H1 (cell line): ENCODE measurements around the gene TNFRSF14. TPM values are rescaled to one million over a fixed set of nuclear protein-coding genes. Genes with fewer than 3 reads are reported as not detected.

ENCODE experiments used
- ATF2 ChIP-seq: IDR thresholded peaks from 2 replicates; pipeline ENCODE4 v1.6.1; 2012; ENCODE audit warnings: low read length, inconsistent platforms
- CBX8 ChIP-seq: fragments of 300-800, 300-1000 bp; sonication (generic); IDR thresholded peaks from 2 replicates; pipeline ENCODE4 v1.7.1; 2016; ENCODE audit warnings: low read depth, low read length, borderline replicate concordance
- CREB1 ChIP-seq: IDR thresholded peaks from 2 replicates; pipeline ENCODE4 v1.6.1; 2012; ENCODE audit warnings: inconsistent platforms
- CTCF ChIP-seq, 3 experiments: IDR thresholded peaks; 1 replicate in 2 of 3; 2 replicates in 1 of 3; pipeline versions ENCODE4 v1.5.1 to v1.6.1; 2011; ENCODE audit warnings: low read length in 3 of 3, mild to moderate bottlenecking in 3 of 3, inconsistent platforms in 2 of 3, low read depth in 1 of 3, moderate library complexity in 1 of 3; ENCODE audit not compliant: insufficient read depth in 1 of 3; ENCODE audit errors: control extremely low read depth in 1 of 3
- E2F6 ChIP-seq: IDR thresholded peaks from 2 replicates; pipeline ENCODE4 v1.6.1; 2012; ENCODE audit warnings: inconsistent platforms
- HDAC2 ChIP-seq, 2 experiments: fragments of 300-600 bp in 1 of 2; sonication (generic) in 1 of 2; IDR thresholded peaks; 2 replicates each; pipeline ENCODE4 v1.6.1; 2011 to 2012; ENCODE audit warnings: low read depth in 2 of 2, low read length in 2 of 2, mild to moderate bottlenecking in 2 of 2, moderate library complexity in 2 of 2, borderline replicate concordance in 1 of 2, inconsistent platforms in 1 of 2
- NANOG ChIP-seq: IDR thresholded peaks from 2 replicates; pipeline ENCODE4 v1.6.1; 2011; ENCODE audit warnings: low read length, low read depth, mild to moderate bottlenecking, inconsistent platforms; ENCODE audit not compliant: insufficient read depth, poor library complexity, severe bottlenecking
- PHF8 ChIP-seq: fragments of 200-600 bp; sonication (generic); conservative IDR thresholded peaks from 2 replicates; pipeline ENCODE4 v1.7.1; 2012; ENCODE audit warnings: low read depth, mild to moderate bottlenecking, inconsistent platforms, low read length, moderate library complexity
- TAF1 ChIP-seq: IDR thresholded peaks from 2 replicates; pipeline ENCODE4 v1.6.1; 2011; ENCODE audit warnings: mild to moderate bottlenecking, low read depth, low read length
- TBP ChIP-seq: IDR thresholded peaks from 2 replicates; pipeline ENCODE4 v1.6.1; 2011; ENCODE audit warnings: low read depth, low read length, improper control_type of control experiment
- TCF12 ChIP-seq: IDR thresholded peaks from 2 replicates; pipeline ENCODE4 v1.6.1; 2011; ENCODE audit warnings: low read depth, mild to moderate bottlenecking, low read length
- polyA plus RNA-seq, 7 experiments: library from polyadenylated mRNA; depleted of rRNA in 3 of 7; stranded (reverse) in 5 of 7; unstranded in 2 of 7; fragments of >200 nt in 5 of 7; fragments of 200-250 nt in 2 of 7; gene quantifications; 1 replicate in 5 of 7; 2 replicates in 1 of 7; 4 replicates in 1 of 7; pipeline versions ENCODE4 v1.2.1 to v1.2.3, GENCODE V29; 2011 to 2013; ENCODE audit warnings: missing spikeins in 2 of 7, mixed read lengths in 2 of 7
- total RNA-seq: library from RNA; stranded (reverse); fragmentation: NEBNext Ultra II Directional; extraction: Animal tissue kit (Norgen Biotek cat#: 25700); gene quantifications from 2 replicates; pipeline ENCODE4 v1.2.1, GENCODE V29; 2021

The TNFRSF14 gene
- total and polyA plus RNA-seq, 2 of the 8 experiments (the other 6 are each of a cell fraction or from before 2014, with no cell fraction given), result 0.36 to 0.50 TPM

GRCh38 chr1:2548068-2548589, 8.0 kb upstream of the TNFRSF14 start (continued):
- 0 out of 2 replicates have a peak, but pooled peaks have one; percentile 19 for TF ChIP-seq TAF1
- no peak for TF ChIP-seq HDAC2 (IDR thresholded peaks at IDR 0.05; ENCODE audit: borderline replicate concordance in 1 of 2, low read depth in 2 of 2, low read length in 2 of 2)
- TF ChIP-seq CREB1, result no peak
- TF ChIP-seq TBP, result no peak
- no peak for TF ChIP-seq NANOG
- peak; percentile 38; the same call in 1 of the 2 replicates for TF ChIP-seq E2F6
- no peak for TF ChIP-seq CBX8
- no peak for TF ChIP-seq ATF2
- TF ChIP-seq TCF12, result peak; percentile 71; the same call in 1 of the 2 replicates
- peak in 2 of 3 experiments; percentile 90 to 94; a peak in 3 of 4 replicates for TF ChIP-seq CTCF (IDR thresholded peaks at IDR 0.05; ENCODE audit: control extremely low read depth in 1 of 3, insufficient read depth in 1 of 3, low read depth in 1 of 3, low read length in 3 of 3)
- no peak for TF ChIP-seq PHF8
